Stimulated activated CD4-positive, alpha-beta T cell treated with anti-CD3 and anti-CD28 coated beads, Interleukin-1b, Interleukin-23, amount 100 ng/mL, for 24 hours (primary cell): ENCODE measurements around the gene CXCR2.

ENCODE experiments used
- DNase-seq, 4 experiments: peaks; one replicate each; pipeline ENCODE4 v3.0.0-alpha.2; 2020; ENCODE audit warnings: low read depth in 4 of 4, low spot score in 1 of 4

Gene CXCR2

GRCh38 chr2:218180467-218181114 is 54.8 kb downstream of the CXCR2 start:
- DNase-seq, result no peak

- DNase-seq, result no peak
Observed at GRCh38 chr2:218184331-218184730, 58.5 kb downstream of the CXCR2 start.

- DNase-seq, result peak; percentile 25 to 49 (median 48)
Observed at GRCh38 chr2:218186355-218186766, 60.5 kb downstream of the CXCR2 start.
